Trophoblast cell (in vitro differentiated cells and primary cell): ENCODE results near the gene ABR.

ENCODE experiments used
- DNase-seq, 2 donors: peaks; one replicate each; pipeline ENCODE4 v3.0.0-alpha.2; 2016
- H2AFZ ChIP-seq: 2 replicates; pipeline ENCODE4 v1.6.1; 2013; ENCODE audit warnings: low read length, moderate library complexity, mild to moderate bottlenecking; ENCODE audit not compliant: insufficient read depth, poor library complexity
- H2AK5ac ChIP-seq: 2 replicates; pipeline ENCODE4 v1.6.1; 2013; ENCODE audit warnings: mild to moderate bottlenecking, low read length
- H2BK120ac ChIP-seq: 2 replicates; pipeline ENCODE4 v1.6.1; 2013; ENCODE audit warnings: low read length, mild to moderate bottlenecking, moderate library complexity; ENCODE audit not compliant: insufficient read depth, poor library complexity
- H2BK12ac ChIP-seq: 2 replicates; pipeline ENCODE4 v1.6.1; 2013; ENCODE audit warnings: mild to moderate bottlenecking, low read length, moderate library complexity
- H2BK5ac ChIP-seq: 2 replicates; pipeline ENCODE4 v1.6.1; 2013; ENCODE audit warnings: low read length, low read depth, moderate library complexity, mild to moderate bottlenecking; ENCODE audit not compliant: poor library complexity
- H3K14ac ChIP-seq: 2 replicates; pipeline ENCODE4 v1.6.1; 2013; ENCODE audit warnings: mild to moderate bottlenecking, low read length
- H3K18ac ChIP-seq: 2 replicates; pipeline ENCODE4 v1.6.1; 2013; ENCODE audit warnings: mild to moderate bottlenecking, low read length
- H3K23ac ChIP-seq: 2 replicates; pipeline ENCODE4 v1.6.1; 2013; ENCODE audit warnings: low read length
- H3K27ac ChIP-seq: 2 replicates; pipeline ENCODE4 v1.5.1; 2013; ENCODE audit warnings: low read depth, mild to moderate bottlenecking, inconsistent platforms, low read length, moderate library complexity
- H3K27me3 ChIP-seq: 2 replicates; pipeline ENCODE4 v1.6.1; 2013; ENCODE audit warnings: inconsistent platforms, mild to moderate bottlenecking, low read length, moderate library complexity; ENCODE audit not compliant: insufficient read depth
- H3K36me3 ChIP-seq, 2 experiments: 1 replicate in 1 of 2; 2 replicates in 1 of 2; pipeline ENCODE4 v1.6.1; 2013; ENCODE audit warnings: low read length in 2 of 2, mild to moderate bottlenecking in 2 of 2, moderate library complexity in 1 of 2; ENCODE audit not compliant: insufficient read depth in 2 of 2, control insufficient read depth in 1 of 2
- H3K4ac ChIP-seq: 2 replicates; pipeline ENCODE4 v1.6.1; 2013; ENCODE audit warnings: low read depth, mild to moderate bottlenecking, low read length, moderate library complexity
- H3K4me1 ChIP-seq, 2 experiments: 1 replicate in 1 of 2; 2 replicates in 1 of 2; pipeline ENCODE4 v1.6.1; 2013; ENCODE audit warnings: low read length in 2 of 2, mild to moderate bottlenecking in 2 of 2, moderate library complexity in 1 of 2; ENCODE audit not compliant: insufficient read depth in 2 of 2, control insufficient read depth in 1 of 2
- H3K4me2 ChIP-seq: 2 replicates; pipeline ENCODE4 v1.6.1; 2013; ENCODE audit warnings: inconsistent platforms, mild to moderate bottlenecking, low read length, moderate library complexity
- H3K4me3 ChIP-seq: 2 replicates; pipeline ENCODE4 v1.5.1; 2013; ENCODE audit warnings: mild to moderate bottlenecking, low read depth, low read length, inconsistent platforms
- H3K79me1 ChIP-seq: one replicate; pipeline ENCODE4 v1.6.1; 2013; ENCODE audit warnings: low read length
- H3K79me2 ChIP-seq: 2 replicates; pipeline ENCODE4 v1.6.1; 2013; ENCODE audit warnings: low read length, mild to moderate bottlenecking; ENCODE audit not compliant: control insufficient read depth, insufficient read depth, poor library complexity
- H3K9ac ChIP-seq: 2 replicates; pipeline ENCODE4 v1.6.1; 2013; ENCODE audit warnings: mild to moderate bottlenecking, low read length
- H3K9me3 ChIP-seq: 2 replicates; pipeline ENCODE4 v1.6.1; 2013; ENCODE audit warnings: low read depth, mild to moderate bottlenecking, control low read depth, inconsistent platforms, low read length; ENCODE audit not compliant: insufficient read depth
- H4K12ac ChIP-seq: 2 replicates; pipeline ENCODE4 v1.6.1; 2013; ENCODE audit warnings: low read depth, mild to moderate bottlenecking, low read length, moderate library complexity
- H4K8ac ChIP-seq: 2 replicates; pipeline ENCODE4 v1.6.1; 2013; ENCODE audit warnings: low read depth, mild to moderate bottlenecking, low read length, moderate library complexity
- H4K91ac ChIP-seq: one replicate; pipeline ENCODE4 v1.6.1; 2013; ENCODE audit warnings: low read depth, mild to moderate bottlenecking, low read length, moderate library complexity
- WGBS: extraction: QIAGEN DNeasy Blood & Tissue Kit; methylation state at CpG from one replicate; pipeline ENCODE4 v1.1.7; 2013; ENCODE audit warnings: missing lambda C conversion rate; ENCODE audit not compliant: insufficient read length, insufficient coverage; ENCODE audit errors: extremely low coverage; 5-methylcytosine and 5-hydroxymethylcytosine counted together

Gene ABR

DNA sequence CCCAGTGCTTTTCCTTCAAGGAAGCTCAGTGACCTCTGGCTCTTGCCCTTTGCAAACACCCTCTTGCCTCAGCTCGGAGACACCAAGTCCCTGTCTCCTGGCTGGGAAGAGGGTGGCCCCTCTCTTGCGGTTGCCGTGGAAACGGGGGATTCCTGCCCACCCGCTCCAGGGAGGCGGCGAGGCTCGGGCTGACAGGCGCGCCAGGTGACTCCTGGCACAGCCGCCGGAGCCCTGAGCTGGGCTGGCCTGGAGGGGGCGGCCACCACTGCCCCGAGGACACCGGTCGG is 71.4 kb downstream of the ABR start:
- Histone ChIP-seq H4K8ac (peak overlapping the region; percentile 91), H3K27me3 (no peaks in the 10 kb centered on the region), H2AFZ (peak overlapping the region; percentile 64), H3K14ac (peak overlapping the region; percentile 90), H3K23ac (no peak overlapping the region), H2AK5ac (no peak overlapping the region), H2BK120ac (no peak overlapping the region), H3K4me1 (peaks cover 28 to 38% of the 10 kb centered on the region in 2 experiments), H3K18ac (peak overlapping the region; percentile 93), H4K91ac (peak overlapping the region; percentile 99), H3K79me1 (peaks cover 21% of the 10 kb centered on the region), H3K4me3 (peak overlapping the region; percentile 73), H2BK12ac (no peak overlapping the region), H2BK5ac (no peak overlapping the region), H3K9me3 (peaks cover 2% of the 10 kb centered on the region), H3K79me2 (peaks cover 11% of the 10 kb centered on the region), H3K4ac (no peak overlapping the region), H3K36me3 (peaks cover 4 to 6% of the 10 kb centered on the region in 2 experiments), H3K27ac (peak overlapping the region; percentile 46), H3K9ac (no peak overlapping the region), H4K12ac (peak overlapping the region; percentile 97), H3K4me2 (peak overlapping the region; percentile 67)
- WGBS: no CpG with 5 or more reads among the region's 16 CpGs
- no peak for DNase-seq

DNA sequence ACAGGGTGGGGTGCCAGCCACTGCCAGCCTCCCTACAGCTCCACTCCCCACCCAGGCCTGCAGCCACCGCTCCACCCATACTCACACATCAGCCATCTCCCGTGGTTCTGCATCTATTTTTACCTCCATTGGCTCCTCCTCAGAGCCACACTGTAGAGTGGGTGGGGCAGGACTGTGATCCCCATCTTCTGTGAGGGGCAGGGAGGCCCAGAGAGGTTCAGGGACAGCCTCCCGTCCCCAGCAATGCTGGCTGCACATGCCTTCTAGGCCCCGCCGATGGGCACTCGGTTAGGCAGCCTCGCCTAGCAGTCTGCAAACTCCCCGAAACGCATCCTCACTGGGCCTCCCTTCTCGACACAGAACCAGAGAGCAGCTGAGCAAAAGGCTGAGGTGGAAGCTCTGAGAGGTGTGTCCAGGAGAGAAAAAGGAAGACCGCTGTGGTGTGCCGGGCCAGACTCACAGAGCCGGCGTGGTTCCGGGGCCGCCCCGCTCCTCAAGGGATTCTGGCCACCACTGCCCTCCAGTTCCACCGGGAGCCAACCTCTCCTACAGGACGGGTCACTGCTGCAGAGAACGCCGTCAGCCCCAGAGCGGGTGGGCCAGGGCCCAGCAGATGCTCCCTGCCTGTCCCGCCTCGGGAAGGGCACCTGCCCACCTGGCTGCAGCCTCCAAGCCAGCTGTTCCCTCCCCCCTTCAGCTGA is 71.9 kb downstream of the ABR start:
- Histone ChIP-seq H3K36me3 (peaks cover 4 to 6% of the 10 kb centered on the region in 2 experiments), H3K14ac (peak overlapping the region; percentile 3), H3K18ac (peak overlapping the region; percentile 9), H2BK12ac (no peak overlapping the region), H3K23ac (no peak overlapping the region), H3K27me3 (no peaks in the 10 kb centered on the region), H4K91ac (no peak overlapping the region), H2AK5ac (no peak overlapping the region), H2AFZ (no peak overlapping the region), H3K79me2 (peaks cover 11% of the 10 kb centered on the region), H3K27ac (no peak overlapping the region), H4K12ac (no peak overlapping the region), H3K4me1 (peaks cover 32 to 42% of the 10 kb centered on the region in 2 experiments), H3K4me2 (peak overlapping the region; percentile 67), H2BK5ac (no peak overlapping the region), H3K4ac (no peak overlapping the region), H3K9me3 (peaks cover 2% of the 10 kb centered on the region), H4K8ac (no peak overlapping the region), H3K4me3 (peak overlapping the region; percentile 73), H2BK120ac (no peak overlapping the region), H3K79me1 (peaks cover 21% of the 10 kb centered on the region), H3K9ac (no peak overlapping the region)
- no CpG with 5 or more reads among the region's 24 CpGs for WGBS
- DNase-seq: no peak

DNA sequence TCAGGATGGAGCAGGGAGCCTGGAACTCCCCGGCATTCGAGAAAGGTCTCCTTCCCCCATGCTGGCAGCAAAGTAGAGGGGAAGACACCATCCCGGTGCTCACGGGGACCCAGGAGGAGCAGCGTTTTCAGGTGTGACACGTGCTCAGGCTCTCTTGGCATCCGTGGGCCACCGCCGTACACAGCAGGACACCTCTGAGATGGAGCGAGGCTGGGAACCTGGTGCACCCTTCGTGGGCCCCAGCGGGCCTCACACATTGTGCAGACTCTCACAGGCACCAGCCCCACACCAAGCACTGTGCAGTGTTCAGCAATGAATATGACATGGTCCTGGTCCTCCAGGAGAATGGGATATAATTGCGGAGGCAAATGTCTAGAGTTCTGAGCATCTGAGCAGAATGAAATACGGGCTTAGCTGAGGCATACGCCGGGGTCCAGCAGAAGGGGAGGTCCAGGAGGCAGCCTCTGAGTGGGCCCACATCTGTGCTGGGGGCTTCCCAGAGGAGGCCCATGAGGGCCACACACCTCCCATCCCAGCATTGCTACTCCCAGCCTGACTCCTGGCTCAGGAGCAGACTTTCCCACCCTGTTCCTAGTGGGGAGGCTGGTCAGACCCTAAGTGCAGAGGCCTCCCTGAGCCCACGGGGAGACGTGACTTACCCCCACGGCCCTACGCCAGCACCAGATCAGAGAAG is 72.6 kb downstream of the ABR start:
- H2BK12ac ChIP-seq: no peak overlapping the region
- no peak overlapping the region for H2BK5ac ChIP-seq
- H4K8ac ChIP-seq: no peak overlapping the region
- no peak overlapping the region for H3K14ac ChIP-seq
- no peak overlapping the region for H3K9ac ChIP-seq
- H3K4me1 ChIP-seq: peaks cover 32 to 42% of the 10 kb centered on the region in 2 experiments
- no peak overlapping the region for H2AFZ ChIP-seq
- no CpG with 5 or more reads among the region's 20 CpGs for WGBS
- H3K79me1 ChIP-seq: peaks cover 21% of the 10 kb centered on the region
- no peaks in the 10 kb centered on the region for H3K27me3 ChIP-seq
- H4K12ac ChIP-seq: no peak overlapping the region
- no peak overlapping the region for H3K23ac ChIP-seq
- H3K9me3 ChIP-seq: peaks cover 2% of the 10 kb centered on the region
- peaks cover 11% of the 10 kb centered on the region for H3K79me2 ChIP-seq
- no peak overlapping the region for H3K4ac ChIP-seq
- H2BK120ac ChIP-seq: no peak overlapping the region
- H2AK5ac ChIP-seq: no peak overlapping the region
- no peak overlapping the region for H3K18ac ChIP-seq
- H3K4me2 ChIP-seq: no peak overlapping the region
- H3K36me3 ChIP-seq: peaks cover 4 to 6% of the 10 kb centered on the region in 2 experiments
- no peak overlapping the region for H4K91ac ChIP-seq
- H3K4me3 ChIP-seq: no peak overlapping the region
- no peak overlapping the region for H3K27ac ChIP-seq
- no peak for DNase-seq

DNA sequence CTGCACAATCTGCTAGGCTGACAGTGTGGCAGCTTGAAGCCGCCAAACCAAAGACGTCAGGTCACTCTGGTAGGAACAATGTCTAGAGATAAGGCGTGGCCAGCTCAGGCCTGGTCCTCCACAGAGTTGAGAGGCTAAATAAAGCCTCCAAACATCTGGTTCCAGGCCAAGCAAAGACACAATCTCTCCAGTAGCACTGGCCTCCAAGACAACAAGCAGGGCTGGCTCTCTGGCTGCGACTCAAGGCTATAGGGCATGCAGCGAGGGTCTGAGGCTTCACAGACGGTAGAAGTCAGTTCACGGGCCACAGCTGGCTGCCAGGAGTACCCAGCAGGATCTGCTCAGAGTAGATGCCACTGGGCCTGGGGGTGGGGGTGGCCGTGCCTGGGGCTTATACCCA is 75.6 kb downstream of the ABR start:
- WGBS: no CpG with 5 or more reads among the region's 8 CpGs
- Histone ChIP-seq H3K27ac (no peak overlapping the region), H3K14ac (no peak overlapping the region), H3K9ac (no peak overlapping the region), H3K27me3 (no peaks in the 10 kb centered on the region), H3K36me3 (peaks cover 11 to 15% of the 10 kb centered on the region in 2 experiments), H4K91ac (no peak overlapping the region), H3K4me2 (no peak overlapping the region), H3K4me3 (no peak overlapping the region), H3K9me3 (peaks cover 4% of the 10 kb centered on the region), H4K12ac (no peak overlapping the region), H4K8ac (no peak overlapping the region), H3K4me1 (peaks cover 13 to 19% of the 10 kb centered on the region in 2 experiments), H3K4ac (no peak overlapping the region), H2BK12ac (no peak overlapping the region), H2BK5ac (no peak overlapping the region), H2AFZ (no peak overlapping the region), H3K18ac (no peak overlapping the region), H3K79me2 (peaks cover 7% of the 10 kb centered on the region), H3K79me1 (peaks cover 6% of the 10 kb centered on the region), H2BK120ac (no peak overlapping the region), H2AK5ac (no peak overlapping the region), H3K23ac (no peak overlapping the region)
- DNase-seq: no peak
